Limb (tissue), 2 donors: ENCODE data around the gene FKBP15.
A peak's percentile ranks its signal among the peaks of the same experiment; 100 is the strongest.
"Not testable (repeated sequence)": the region's sequence is repeated elsewhere in the genome, so short reads cannot be mapped to it uniquely, and the experiment has no call there.

Experiments used
- DNase-seq, 2 donors: peaks; one replicate each; pipeline ENCODE4 v3.0.0-alpha.2; 2016; ENCODE audit errors: extremely low spot score in 2 of 2

The FKBP15 gene

GRCh38 chr9:113221003-113221799 lies at the start of gene FKBP15, which contains the start of gene SLC31A1:
TSS of gene FKBP15 (minus strand) at chr9:113221277. CDS start at chr9:113221243, 34 bp downstream.
TSS of gene SLC31A1 (plus strand) at chr9:113221544. CDS start at chr9:113256149, 34,605 bp downstream.
- DNase-seq = peak; percentile 98 to 99

- DNase-seq = no peak
These were observed 48.8 kb upstream of the FKBP15 start for GRCh38 chr9:113269871-113270270.

- DNase-seq = no peak
These were observed 48.3 kb upstream of the FKBP15 start for GRCh38 chr9:113269355-113269754.

GRCh38 chr9:113267911-113268566 lies 47.0 kb upstream of the FKBP15 start:
- no peak for DNase-seq

- no peak for DNase-seq
These were observed 45.1 kb upstream of the FKBP15 start for GRCh38 chr9:113266174-113266573.

GRCh38 chr9:113261917-113262671 lies 41.0 kb upstream of the FKBP15 start:
- DNase-seq = no peak

GRCh38 chr9:113258282-113258681 lies 37.2 kb upstream of the FKBP15 start:
- DNase-seq = no peak

- DNase-seq = no peak
These were observed 36.8 kb upstream of the FKBP15 start for GRCh38 chr9:113257863-113258262.

GRCh38 chr9:113255438-113255837 lies 34.4 kb upstream of the FKBP15 start:
- no peak for DNase-seq

- DNase-seq = no peak
These were observed 33.9 kb upstream of the FKBP15 start for GRCh38 chr9:113254991-113255390.

GRCh38 chr9:113250807-113251206 lies 29.7 kb upstream of the FKBP15 start:
- no peak for DNase-seq

GRCh38 chr9:113249661-113250060 lies 28.6 kb upstream of the FKBP15 start:
- DNase-seq = not testable (repeated sequence)

- no peak for DNase-seq
These were observed 26.6 kb upstream of the FKBP15 start for GRCh38 chr9:113247640-113248039.

GRCh38 chr9:113246928-113247327 lies 25.9 kb upstream of the FKBP15 start:
- no peak for DNase-seq

- DNase-seq = no peak
These were observed 24.8 kb upstream of the FKBP15 start for GRCh38 chr9:113245894-113246293.

- no peak for DNase-seq
These were observed 23.5 kb upstream of the FKBP15 start for GRCh38 chr9:113244556-113244955.

GRCh38 chr9:113241161-113241560 lies 20.1 kb upstream of the FKBP15 start:
- no peak for DNase-seq

GRCh38 chr9:113238859-113239232 lies 17.8 kb upstream of the FKBP15 start:
- no peak for DNase-seq

GRCh38 chr9:113238202-113238858 lies 17.3 kb upstream of the FKBP15 start:
- no peak for DNase-seq

- no peak for DNase-seq
These were observed 15.9 kb upstream of the FKBP15 start for GRCh38 chr9:113237026-113237425.

GRCh38 chr9:113235701-113236255 lies 14.7 kb upstream of the FKBP15 start:
- DNase-seq = not testable (repeated sequence)
